K562 (cell line): Measurements from ENCODE around the gene NDUFB3. TPM values are rescaled to one million over a fixed set of nuclear protein-coding genes. Genes with fewer than 3 reads are reported as not detected.

Source experiments
- ATF7 ChIP-seq: fragments of 450-650 bp; IDR thresholded peaks from 2 replicates; pipeline ENCODE4 v1.7.1; 2014; ENCODE audit warnings: mild to moderate bottlenecking, moderate library complexity
- DDX20 ChIP-seq: fragments of 450-650 bp; IDR thresholded peaks from 2 replicates; pipeline ENCODE4 v1.6.1; 2016; ENCODE audit warnings: missing genetic modification characterization, low read depth, mild to moderate bottlenecking, missing compliant biosample characterization, moderate library complexity
- DMBX1 ChIP-seq: fragments of 250-450 bp; sonication (Bioruptor Pico); IDR thresholded peaks from 2 replicates; pipeline ENCODE4 v1.8.0; 2022; ENCODE audit warnings: inconsistent platforms, mild to moderate bottlenecking, moderate library complexity, borderline replicate concordance
- EP300 ChIP-seq: IDR thresholded peaks from 2 replicates; pipeline ENCODE4 v1.6.1; 2012; ENCODE audit warnings: low read length, improper control_type of control experiment
- FOXM1 ChIP-seq, 2 experiments: fragments of 450-650 bp in 1 of 2; sonication (generic) in 1 of 2; formaldehyde crosslinking in 1 of 2; IDR thresholded peaks; 2 replicates each; pipeline versions ENCODE4 v1.6.1 to v1.9.0; 2017 to 2022; ENCODE audit warnings: low read depth in 2 of 2, mild to moderate bottlenecking in 2 of 2, missing genetic modification reagents in 1 of 2, moderate library complexity in 1 of 2
- HNRNPLL ChIP-seq: fragments of 200-400 bp; formaldehyde crosslinking; IDR thresholded peaks from 2 replicates; pipeline ENCODE4 v1.6.1; 2017; ENCODE audit warnings: low read length, low read depth, mild to moderate bottlenecking; ENCODE audit not compliant: poor library complexity, severe bottlenecking
- MED1 ChIP-seq: sonication (generic); formaldehyde crosslinking; IDR thresholded peaks from 2 replicates; pipeline ENCODE4 v1.8.1; 2023; ENCODE audit warnings: missing genetic modification reagents, borderline replicate concordance
- MYBL2 ChIP-seq, 2 experiments: fragments of 450-650 bp in 1 of 2; sonication (generic) in 1 of 2; formaldehyde crosslinking in 1 of 2; IDR thresholded peaks; 2 replicates each; pipeline versions ENCODE4 v1.6.1 to v1.8.1; 2017 to 2022; ENCODE audit warnings: borderline replicate concordance in 1 of 2, inconsistent platforms in 1 of 2, low read depth in 1 of 2, mild to moderate bottlenecking in 1 of 2, missing genetic modification reagents in 1 of 2, moderate library complexity in 1 of 2
- PRMT5 ChIP-seq: sonication (generic); formaldehyde crosslinking; IDR thresholded peaks from 2 replicates; pipeline ENCODE4 v1.5.0; 2020; ENCODE audit warnings: missing genetic modification reagents
- TAL1 ChIP-seq: fragments of 450-650 bp; IDR thresholded peaks from 2 replicates; pipeline ENCODE4 v1.6.1; 2016; ENCODE audit warnings: mild to moderate bottlenecking
- TCF3 ChIP-seq: sonication (generic); formaldehyde crosslinking; IDR thresholded peaks from 2 replicates; pipeline ENCODE4 v1.4.0; 2020; ENCODE audit warnings: mild to moderate bottlenecking, missing genetic modification reagents
- U2AF1 ChIP-seq: fragments of 200-400 bp; formaldehyde crosslinking; optimal IDR thresholded peaks from 2 replicates; pipeline ENCODE3; 2017; ENCODE audit warnings: mild to moderate bottlenecking, low read depth, low read length, moderate library complexity
- USF2 ChIP-seq: sonication (generic); formaldehyde crosslinking; IDR thresholded peaks from 2 replicates; pipeline ENCODE4 v1.5.0; 2020; ENCODE audit warnings: missing genetic modification reagents
- ZNF239 ChIP-seq: fragments of 250-450 bp; sonication (Bioruptor Pico); IDR thresholded peaks from 2 replicates; pipeline ENCODE4 v1.4.0; 2020; ENCODE audit warnings: mild to moderate bottlenecking
- ZNF324 ChIP-seq: fragments of 250-450 bp; sonication (Bioruptor Pico); IDR thresholded peaks from 2 replicates; pipeline ENCODE4 v1.4.0; 2020; ENCODE audit warnings: mild to moderate bottlenecking
- ZNF431 ChIP-seq: sonication (generic); formaldehyde crosslinking; IDR thresholded peaks from 2 replicates; pipeline ENCODE4 v1.8.0; 2022; ENCODE audit warnings: mild to moderate bottlenecking, missing genetic modification reagents
- polyA plus RNA-seq, 8 experiments: library from polyadenylated mRNA; depleted of rRNA in 4 of 8; stranded (reverse) in 5 of 8; unstranded in 3 of 8; fragments of >200 nt; fragmentation: Nextera tagmentation in 2 of 8; fragmentation: Illumina TruSeq in 1 of 8; extraction: Ambion mirVana in 2 of 8; extraction: Trizol in 1 of 8; gene quantifications; 2 replicates each; pipeline versions ENCODE4 v1.2.1 to v1.2.3, GENCODE V29; 2011 to 2014; ENCODE audit warnings: inconsistent platforms in 1 of 8, missing spikeins in 1 of 8
- total RNA-seq, 7 experiments: library from RNA; depleted of rRNA in 6 of 7; stranded (reverse); fragments of >200 nt in 6 of 7; fragmentation: Illumina TruSeq in 2 of 7; extraction: Trizol in 2 of 7; gene quantifications; 2 replicates each; pipeline versions ENCODE4 v1.2.1 to v1.2.3, GENCODE V29; 2011 to 2021; ENCODE audit warnings: low replicate concordance in 1 of 7
- TF ChIP-seq, protein P1 (sequence below): fragments of 450-650 bp; formaldehyde crosslinking; IDR thresholded peaks from 2 replicates; pipeline ENCODE4 v1.4.0; 2020; ENCODE audit warnings: mild to moderate bottlenecking, moderate library complexity

Gene NDUFB3
- total and polyA plus RNA-seq, 9 of the 15 experiments (the other 6 are each of a cell fraction or from before 2014, with no cell fraction given): 126 to 786 (median 156) TPM

DNA sequence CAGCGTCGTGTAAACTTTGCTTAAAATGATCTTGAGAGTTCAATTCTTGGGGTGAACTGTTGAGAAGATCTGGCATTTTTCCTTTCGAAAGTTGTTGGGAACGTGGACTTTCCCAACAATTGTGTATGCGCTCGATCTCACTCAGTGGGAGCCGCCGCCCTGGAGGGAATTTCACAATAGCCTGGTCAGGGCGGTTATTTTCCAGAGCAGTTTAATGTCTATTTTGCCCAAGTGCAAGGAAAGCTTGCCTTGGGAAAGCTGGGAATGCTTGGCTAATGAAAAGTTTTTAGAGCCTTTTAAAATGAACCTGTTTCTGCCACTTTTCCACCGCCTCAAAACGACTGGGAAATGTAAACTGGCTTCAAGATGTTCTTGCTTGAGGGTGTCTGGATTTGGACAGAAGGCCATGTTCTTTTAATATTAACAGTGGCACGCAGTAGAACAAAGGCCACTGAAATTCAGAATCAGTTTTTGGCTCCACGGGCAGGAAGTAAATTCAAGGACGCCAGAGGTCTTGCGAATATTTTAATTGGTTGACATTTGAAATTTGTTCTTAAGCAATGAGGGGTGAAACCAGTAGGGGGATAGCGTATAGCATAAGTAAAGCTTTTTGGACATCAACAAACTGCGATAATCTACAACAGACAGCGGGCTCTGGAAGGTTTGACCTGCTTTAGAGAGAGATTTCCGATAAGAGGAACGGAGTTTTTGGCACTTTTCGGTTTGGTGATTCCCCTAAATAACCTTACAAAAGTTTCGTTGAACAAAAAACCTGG is 45.3 kb downstream of the NDUFB3 start (continued):
- TF ChIP-seq U2AF1 (no peak), ATF7 (peak; percentile 28; the same call in 1 of the 2 replicates), MED1 (no peak), DDX20 (tag) (no peak), ZNF431 (no peak), EP300 (peak; percentile 44; the same call in 1 of the 2 replicates), TAL1 (peak; percentile 24; the same call in 1 of the 2 replicates), PRMT5 (CRISPR knock-in tag) (no peak), MYBL2 (IDR thresholded peaks at IDR 0.05; ENCODE audit: low read depth) (peak; percentile 80), MYBL2 (CRISPR knock-in tag; IDR thresholded peaks at IDR 0.05; ENCODE audit: borderline replicate concordance) (no peak), TCF3 (peak; percentile 19; the same call in 1 of the 2 replicates), USF2 (no peak), ZNF239 (CRISPR knock-in tag) (no peak), ZNF324 (CRISPR knock-in tag) (no peak), HNRNPLL (peak; percentile 41), DMBX1 (no peak), FOXM1 (IDR thresholded peaks at IDR 0.05; ENCODE audit: low read depth) (peak; percentile 93), FOXM1 (CRISPR knock-in tag; IDR thresholded peaks at IDR 0.05; ENCODE audit: low read depth) (no peak)
- TF ChIP-seq, protein P1, sequence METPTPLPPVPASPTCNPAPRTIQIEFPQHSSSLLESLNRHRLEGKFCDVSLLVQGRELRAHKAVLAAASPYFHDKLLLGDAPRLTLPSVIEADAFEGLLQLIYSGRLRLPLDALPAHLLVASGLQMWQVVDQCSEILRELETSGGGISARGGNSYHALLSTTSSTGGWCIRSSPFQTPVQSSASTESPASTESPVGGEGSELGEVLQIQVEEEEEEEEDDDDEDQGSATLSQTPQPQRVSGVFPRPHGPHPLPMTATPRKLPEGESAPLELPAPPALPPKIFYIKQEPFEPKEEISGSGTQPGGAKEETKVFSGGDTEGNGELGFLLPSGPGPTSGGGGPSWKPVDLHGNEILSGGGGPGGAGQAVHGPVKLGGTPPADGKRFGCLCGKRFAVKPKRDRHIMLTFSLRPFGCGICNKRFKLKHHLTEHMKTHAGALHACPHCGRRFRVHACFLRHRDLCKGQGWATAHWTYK: no peak
